ENCODE data around the gene PPP1R13L. TPM values are rescaled to one million over a fixed set of nuclear protein-coding genes. Genes with fewer than 3 reads are reported as not detected.
A peak's percentile ranks its signal among the peaks of the same experiment; 100 is the strongest.

Gene PPP1R13L
- total RNA-seq, 4 donors from 2014 or later: 5.5 to 15.5 (median 9.3) TPM

GRCh38 chr19:45428384-45429231 lies 23.7 kb upstream of the PPP1R13L start:
- ATAC-seq: peak; percentile 61
- Histone ChIP-seq H3K36me3 (no peaks in the 10 kb centered on the region), H3K4me1 (peaks cover 0 to 37% (median 19%) of the 10 kb centered on the region in 3 donors), H3K27ac (peak overlapping the region; percentile 58 to 94 (median 91)), H3K9me3 (no peaks in the 10 kb centered on the region), H3K4me3 (peak overlapping the region; percentile 43 to 64), H3K27me3 (no peaks in the 10 kb centered on the region)
- 7 to 11% methylated on average over 5 to 13 of the region's 73 CpGs for WGBS, 2 donors (ENCODE audit: low coverage in 1 of 2)
- peak in 3 of 4 experiments; percentile 40 to 70 (median 53) for TF ChIP-seq CTCF (IDR thresholded peaks at IDR 0.05)
- TF ChIP-seq POLR2A (IDR thresholded peaks at IDR 0.05): peak in 1 of 2 donors; percentile 19
- TF ChIP-seq EP300 (IDR thresholded peaks at IDR 0.05): no peak
- peak; percentile 19 for TF ChIP-seq POLR2AphosphoS5 (IDR thresholded peaks at IDR 0.05)

- WGBS, 2 donors (ENCODE audit: low coverage in 1 of 2): 13 to 43% methylated on average over 6 to 19 of the region's 24 CpGs
- H3K9me3 ChIP-seq: no peaks in the 10 kb centered on the region
- ATAC-seq: peak; percentile 48
- H3K4me1 ChIP-seq: peaks cover 0 to 52% (median 23%) of the 10 kb centered on the region in 3 donors
- H3K27me3 ChIP-seq: no peaks in the 10 kb centered on the region
- peak overlapping the region; percentile 57 to 94 (median 90) for H3K27ac ChIP-seq
- H3K4me3 ChIP-seq: peak overlapping the region; percentile 51 to 61
- H3K36me3 ChIP-seq: peaks cover 0 to 28% of the 10 kb centered on the region in 2 donors
- TF ChIP-seq POLR2AphosphoS5 (IDR thresholded peaks at IDR 0.05) (peak; percentile 82), POLR2A (IDR thresholded peaks at IDR 0.05) (no peak)
Measured at GRCh38 chr19:45424191-45425058, 19.6 kb upstream of the PPP1R13L start.

- H3K9me3 ChIP-seq: no peaks in the 10 kb centered on the region
- peak within 1 kb of the TSS; percentile 51 to 61 for H3K4me3 ChIP-seq
- H3K27me3 ChIP-seq: no peaks in the 10 kb centered on the region
- WGBS, 2 donors (ENCODE audit: low coverage in 1 of 2): 0 to 1% methylated on average over 6 to 19 of the region's 37 CpGs
- peak; percentile 85 for ATAC-seq
- H3K4me1 ChIP-seq: peaks cover 0 to 44% (median 17%) of the 10 kb centered on the region in 3 donors
- peak; percentile 78 for TF ChIP-seq POLR2AphosphoS5 (IDR thresholded peaks at IDR 0.05)
- no peak for TF ChIP-seq CTCF (IDR thresholded peaks at IDR 0.05)
- peak; percentile 35 to 51 for TF ChIP-seq POLR2A (IDR thresholded peaks at IDR 0.05)
- TF ChIP-seq EP300 (IDR thresholded peaks at IDR 0.05): no peak
- H3K27ac ChIP-seq: peak within 1 kb of the TSS; percentile 57 to 94 (median 90)
- H3K36me3 ChIP-seq: peaks cover 0 to 35% of the 10 kb centered on the region in 2 donors
Measured at GRCh38 chr19:45423589-45424190, 18.8 kb upstream of the PPP1R13L start, which contains the start of gene ERCC1. TSS of gene ERCC1 (minus strand) at chr19:45423917. CDS start at chr19:45423374, 543 bp downstream.

GRCh38 chr19:45423033-45423588 lies 18.2 kb upstream of the PPP1R13L start:
- H3K27me3 ChIP-seq: no peaks in the 10 kb centered on the region
- TF ChIP-seq EP300 (IDR thresholded peaks at IDR 0.05): no peak
- TF ChIP-seq POLR2A (IDR thresholded peaks at IDR 0.05): no peak
- TF ChIP-seq CTCF (IDR thresholded peaks at IDR 0.05): no peak
- no peak for TF ChIP-seq POLR2AphosphoS5 (IDR thresholded peaks at IDR 0.05)
- H3K27ac ChIP-seq: peak overlapping the region; percentile 57 to 94 (median 90)
- H3K4me1 ChIP-seq: peaks cover 0 to 39% (median 12%) of the 10 kb centered on the region in 3 donors
- H3K36me3 ChIP-seq: peaks cover 0 to 41% of the 10 kb centered on the region in 2 donors
- WGBS, 2 donors (ENCODE audit: low coverage in 1 of 2): 16 to 29% methylated on average over 6 to 11 of the region's 20 CpGs
- peak overlapping the region; percentile 51 to 61 for H3K4me3 ChIP-seq
- ATAC-seq: no peak
- H3K9me3 ChIP-seq: no peaks in the 10 kb centered on the region

Measured in gastroesophageal sphincter (tissue), 4 donors.